ENCODE results near the gene WSB1.

GRCh38 chr17:27320222-27320560 lies 26.3 kb downstream of the WSB1 start:
- no peak for TF ChIP-seq CTCF (IDR thresholded peaks at IDR 0.05)
- TF ChIP-seq EZH2 (IDR thresholded peaks at IDR 0.05; ENCODE audit: borderline replicate concordance, insufficient read depth, low read depth, low read length, poor library complexity, severe bottlenecking): no peak

All from B cell (primary cell).